Chondrocyte (in vitro differentiated cells): ENCODE measurements around the gene MYH16. TPM values are rescaled to one million over a fixed set of nuclear protein-coding genes. Genes with fewer than 3 reads are reported as not detected.
"Not testable (repeated sequence)": the region's sequence is repeated elsewhere in the genome, so short reads cannot be mapped to it uniquely, and the experiment has no call there.

Experiments
- DNase-seq: peaks from one replicate; pipeline ENCODE4 v3.0.0; 2021; ENCODE audit warnings: mixed read lengths, low spot score
- H3K27ac Mint-ChIP-seq: one replicate; pipeline ENCODE4 v1.8.0; 2021; ENCODE audit warnings: mild to moderate bottlenecking, moderate library complexity, mixed read lengths; ENCODE audit not compliant: unreplicated experiment
- H3K27me3 Mint-ChIP-seq: 2 replicates; pipeline ENCODE4 v1.8.0; 2021; ENCODE audit warnings: low read depth, mixed read lengths
- H3K36me3 Mint-ChIP-seq: 2 replicates; pipeline ENCODE4 v1.8.0; 2021; ENCODE audit warnings: low read depth, mixed read lengths
- H3K4me1 Mint-ChIP-seq: 2 replicates; pipeline ENCODE4 v1.8.0; 2021; ENCODE audit warnings: low read depth, mild to moderate bottlenecking, mixed read lengths
- H3K4me3 Mint-ChIP-seq: one replicate; pipeline ENCODE4 v1.8.0; 2021; ENCODE audit warnings: mild to moderate bottlenecking, moderate library complexity, mixed read lengths; ENCODE audit not compliant: unreplicated experiment
- H3K9me3 Mint-ChIP-seq: 2 replicates; pipeline ENCODE4 v1.8.0; 2021; ENCODE audit warnings: low read depth, mixed read lengths
- total RNA-seq: library from RNA; stranded (reverse); gene quantifications from 3 replicates; pipeline ENCODE4 v1.2.1, GENCODE V29; 2021
- TF ChIP-seq, protein P1 (sequence below): fragments of 200-600 bp; sonication (generic); IDR thresholded peaks from 2 replicates; pipeline ENCODE4 v1.5.0; 2021; ENCODE audit warnings: antibody characterized with exemption, mild to moderate bottlenecking, moderate library complexity

MYH16 gene
- total RNA-seq, 1 donor from 2014 or later, result not detected

DNA sequence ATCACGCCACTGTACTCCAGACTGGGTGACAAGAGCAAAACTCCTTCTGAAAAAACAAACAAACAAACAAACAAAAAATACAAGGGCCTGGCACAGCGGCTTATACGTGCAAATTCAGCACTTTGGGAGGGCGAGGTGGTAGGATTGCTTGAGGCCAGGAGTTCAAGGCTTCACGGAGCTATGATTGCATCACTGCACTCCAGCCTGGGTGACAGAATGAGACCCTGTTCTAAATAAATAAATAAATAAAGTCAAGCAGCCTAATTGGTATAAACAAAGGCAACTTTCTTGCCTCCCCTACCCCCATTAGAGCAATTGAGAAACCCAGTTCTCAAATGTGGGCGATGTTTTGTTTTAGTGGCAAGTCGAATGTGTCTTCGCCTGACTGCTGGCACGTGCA is 38.5 kb upstream of the MYH16 start:
- H3K4me3 Mint-ChIP-seq, result no peak overlapping the region
- no peak overlapping the region for H3K27ac Mint-ChIP-seq
- no peaks in the 10 kb centered on the region for H3K4me1 Mint-ChIP-seq
- no peaks in the 10 kb centered on the region for H3K36me3 Mint-ChIP-seq
- H3K9me3 Mint-ChIP-seq, result no peaks in the 10 kb centered on the region
- no peak for DNase-seq
- TF ChIP-seq, protein P1, sequence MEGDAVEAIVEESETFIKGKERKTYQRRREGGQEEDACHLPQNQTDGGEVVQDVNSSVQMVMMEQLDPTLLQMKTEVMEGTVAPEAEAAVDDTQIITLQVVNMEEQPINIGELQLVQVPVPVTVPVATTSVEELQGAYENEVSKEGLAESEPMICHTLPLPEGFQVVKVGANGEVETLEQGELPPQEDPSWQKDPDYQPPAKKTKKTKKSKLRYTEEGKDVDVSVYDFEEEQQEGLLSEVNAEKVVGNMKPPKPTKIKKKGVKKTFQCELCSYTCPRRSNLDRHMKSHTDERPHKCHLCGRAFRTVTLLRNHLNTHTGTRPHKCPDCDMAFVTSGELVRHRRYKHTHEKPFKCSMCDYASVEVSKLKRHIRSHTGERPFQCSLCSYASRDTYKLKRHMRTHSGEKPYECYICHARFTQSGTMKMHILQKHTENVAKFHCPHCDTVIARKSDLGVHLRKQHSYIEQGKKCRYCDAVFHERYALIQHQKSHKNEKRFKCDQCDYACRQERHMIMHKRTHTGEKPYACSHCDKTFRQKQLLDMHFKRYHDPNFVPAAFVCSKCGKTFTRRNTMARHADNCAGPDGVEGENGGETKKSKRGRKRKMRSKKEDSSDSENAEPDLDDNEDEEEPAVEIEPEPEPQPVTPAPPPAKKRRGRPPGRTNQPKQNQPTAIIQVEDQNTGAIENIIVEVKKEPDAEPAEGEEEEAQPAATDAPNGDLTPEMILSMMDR, result no peak
- no peaks in the 10 kb centered on the region for H3K27me3 Mint-ChIP-seq

DNA sequence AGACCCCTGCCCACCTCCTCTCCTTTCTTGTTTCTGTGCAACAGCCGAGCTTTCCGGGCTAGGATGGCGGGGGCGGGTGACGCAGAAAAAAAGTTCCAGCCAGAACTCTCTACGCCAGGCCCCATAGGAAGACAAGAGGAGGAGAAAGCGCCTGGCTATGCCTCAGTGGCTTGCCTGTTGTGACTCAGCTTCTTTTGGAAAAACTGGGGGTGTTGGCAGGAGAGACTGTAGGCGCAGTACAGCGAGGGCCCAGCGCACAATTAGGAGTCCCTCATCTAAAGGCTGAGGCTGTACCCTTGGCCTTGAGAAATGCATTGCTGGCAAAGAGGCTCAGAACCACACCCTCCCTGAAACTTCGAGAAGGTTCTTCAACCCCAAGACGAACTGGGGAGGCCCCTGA is 36.7 kb upstream of the MYH16 start:
- H3K36me3 Mint-ChIP-seq, result no peaks in the 10 kb centered on the region
- H3K27me3 Mint-ChIP-seq, result peaks cover 2% of the 10 kb centered on the region
- no peak overlapping the region for H3K4me3 Mint-ChIP-seq
- TF ChIP-seq, protein P1, result no peak
- no peaks in the 10 kb centered on the region for H3K9me3 Mint-ChIP-seq
- no peaks in the 10 kb centered on the region for H3K4me1 Mint-ChIP-seq
- H3K27ac Mint-ChIP-seq, result no peak overlapping the region
- DNase-seq, result no peak

DNA sequence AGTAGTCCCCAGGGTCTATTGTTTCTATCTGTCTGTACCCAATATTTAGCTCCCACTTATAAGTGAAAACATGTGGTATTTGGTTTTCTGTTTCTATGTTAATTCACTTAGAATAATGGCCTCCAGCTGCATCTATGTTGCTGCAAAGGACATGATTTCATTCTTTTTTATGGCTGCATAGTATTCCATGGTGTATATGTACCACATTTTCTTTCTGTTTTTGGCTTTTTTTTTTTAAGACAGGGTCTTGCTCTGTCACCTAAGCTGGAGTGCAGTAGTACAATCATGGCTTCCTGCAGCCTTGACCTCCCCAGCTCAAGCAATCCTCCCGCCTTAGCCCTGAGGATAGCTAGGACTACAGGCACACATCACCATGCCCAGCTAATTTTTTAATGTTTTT is 34.8 kb upstream of the MYH16 start:
- not testable (repeated sequence) for H3K4me1 Mint-ChIP-seq, H3K36me3 Mint-ChIP-seq

DNA sequence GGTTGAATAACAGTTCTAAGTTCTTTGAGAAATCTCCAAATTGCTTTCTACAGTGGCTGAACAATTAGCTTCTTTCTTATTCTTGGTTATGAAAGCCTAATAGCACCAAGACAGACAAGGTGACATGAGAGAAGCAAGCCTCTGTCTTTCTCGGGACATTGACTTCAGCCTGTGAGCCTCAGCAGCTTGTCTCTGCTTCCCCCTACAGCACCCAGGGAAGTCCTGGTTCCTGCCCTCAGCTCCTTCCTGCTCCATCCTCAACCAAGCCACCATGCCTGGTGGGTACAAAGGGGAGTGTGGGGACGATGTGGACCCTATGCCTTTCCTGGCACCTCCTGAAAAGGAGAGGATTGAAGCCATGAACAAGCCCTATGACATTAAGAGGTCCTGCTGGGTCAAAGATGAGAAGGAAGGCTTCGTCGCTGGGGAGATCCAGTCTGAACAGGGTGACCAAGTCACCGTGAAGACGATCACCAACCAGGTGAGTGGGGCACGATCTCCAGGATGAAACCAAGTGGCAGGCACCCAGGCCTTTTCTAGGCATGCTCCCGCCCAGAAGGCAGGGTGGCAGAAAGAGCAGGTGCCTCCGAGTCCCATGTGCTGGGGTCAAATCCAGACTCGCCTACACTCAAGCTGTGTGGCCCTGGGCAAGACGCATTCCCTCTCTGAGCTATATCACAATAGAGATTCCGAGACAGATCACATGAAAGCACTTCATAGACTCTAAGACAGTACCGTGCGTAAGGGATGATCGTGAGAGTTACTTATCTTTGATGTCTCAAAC is 33.9 kb upstream of the MYH16 start:
- TF ChIP-seq, protein P1, result no peak
- Mint-ChIP-seq H3K36me3 (no peaks in the 10 kb centered on the region), H3K4me1 (no peaks in the 10 kb centered on the region), H3K4me3 (no peak overlapping the region), H3K27ac (no peak overlapping the region), H3K9me3 (no peaks in the 10 kb centered on the region), H3K27me3 (peaks cover 2% of the 10 kb centered on the region)
- no peak for DNase-seq

More for the DNA sequence above, 34.8 kb upstream of the MYH16 start:
- not testable (repeated sequence) for H3K27me3 Mint-ChIP-seq, H3K27ac Mint-ChIP-seq, H3K4me3 Mint-ChIP-seq, DNase-seq, H3K9me3 Mint-ChIP-seq

DNA sequence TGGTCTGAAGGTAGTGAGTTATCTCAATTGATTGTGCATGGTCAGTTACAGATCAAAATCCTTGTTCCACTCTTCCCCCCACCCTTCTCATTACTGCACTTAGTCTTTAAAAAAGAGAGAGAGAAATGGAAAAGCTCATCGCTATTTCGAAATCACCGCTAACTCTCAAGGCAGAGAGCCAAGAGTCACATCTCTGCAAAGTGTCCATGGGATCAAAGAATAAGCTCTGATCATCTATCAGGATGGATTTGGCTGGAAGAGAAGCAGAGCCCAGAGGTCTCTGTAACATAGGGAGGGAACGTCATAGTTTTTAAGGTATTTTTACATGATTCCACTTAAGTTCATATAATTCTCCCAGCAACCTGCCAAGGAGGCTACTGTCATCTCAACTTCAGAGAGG is 30.0 kb upstream of the MYH16 start:
- Mint-ChIP-seq H3K27ac (no peak overlapping the region), H3K36me3 (no peaks in the 10 kb centered on the region), H3K9me3 (no peaks in the 10 kb centered on the region), H3K27me3 (peaks cover 2% of the 10 kb centered on the region), H3K4me3 (no peak overlapping the region), H3K4me1 (peaks cover 5% of the 10 kb centered on the region)
- no peak for DNase-seq
- TF ChIP-seq, protein P1, result no peak
